ENCODE results near the gene ZNF335.

Gene ZNF335

DNA sequence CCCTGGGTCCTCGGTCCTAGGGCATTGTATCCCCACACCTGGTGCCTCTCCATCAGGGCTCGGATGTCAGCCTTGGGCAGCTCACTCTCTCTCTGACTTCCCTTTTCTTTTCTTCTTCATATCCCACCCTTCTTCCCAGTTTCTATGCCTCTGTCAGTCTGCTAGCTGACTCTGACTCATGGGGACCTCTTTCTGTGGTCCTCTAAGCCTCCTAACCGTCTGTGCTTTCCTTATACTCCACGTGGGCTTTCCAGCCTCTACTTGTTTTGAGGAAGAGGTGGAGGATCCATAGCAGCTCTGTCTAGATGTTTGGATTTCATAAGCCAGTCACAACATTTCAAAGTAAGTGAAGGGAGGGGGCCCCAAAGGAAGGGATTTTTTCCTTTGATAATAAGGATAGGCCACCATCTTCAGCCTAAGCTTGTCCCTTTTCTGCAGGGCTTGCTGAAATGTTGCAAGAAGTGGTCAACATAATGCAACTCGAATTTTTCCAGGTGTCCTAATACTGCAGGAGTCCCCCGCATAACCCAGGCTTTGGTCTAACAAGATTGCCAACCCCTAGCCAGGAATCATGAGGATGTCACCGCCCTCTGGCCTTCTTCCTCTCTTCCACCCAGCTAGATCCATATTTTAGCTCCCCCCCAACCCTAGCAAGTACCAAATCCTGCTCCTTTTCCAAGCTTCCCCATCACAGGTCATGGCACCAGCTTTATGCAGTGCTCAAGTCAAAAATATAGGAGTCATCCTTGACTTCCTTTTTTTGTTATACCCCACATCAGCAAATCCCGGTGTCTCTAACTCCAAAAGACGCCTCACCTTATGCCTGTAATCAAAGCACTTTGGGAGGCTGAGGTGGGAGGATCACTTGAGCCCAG lies 51.3 kb downstream of the ZNF335 start:
- WGBS, 2 experiments, result 87% methylated on average over 9 of the region's 9 CpGs
- Histone ChIP-seq H3K27me3 (ENCODE audit: control insufficient read depth, insufficient read depth, low read length, poor library complexity, severe bottlenecking) (no peaks in the 10 kb centered on the region), H3K4me3 (ENCODE audit: insufficient read depth, low read depth, low read length) (no peak overlapping the region), H3K4me1 (ENCODE audit: control insufficient read depth, insufficient read depth, low read length) (peaks cover 10% of the 10 kb centered on the region), H3K36me3 (ENCODE audit: control insufficient read depth, insufficient read depth, low read length) (no peaks in the 10 kb centered on the region), H3K27ac (ENCODE audit: insufficient read depth, low read depth, low read length, poor library complexity, severe bottlenecking) (no peak overlapping the region), H3K9me3 (ENCODE audit: control insufficient read depth, low read length) (no peaks in the 10 kb centered on the region)

GRCh38 chr20:45919542-45920399 lies 52.2 kb downstream of the ZNF335 start:
- no peak overlapping the region for H3K27ac ChIP-seq (ENCODE audit: insufficient read depth, low read depth, low read length, poor library complexity, severe bottlenecking)
- 72 to 77% methylated on average over 10 to 11 of the region's 11 CpGs for WGBS, 2 experiments

GRCh38 chr20:45918779-45919537 lies 53.0 kb downstream of the ZNF335 start:
- Histone ChIP-seq H3K4me1 (ENCODE audit: control insufficient read depth, insufficient read depth, low read length) (peaks cover 3% of the 10 kb centered on the region), H3K4me3 (ENCODE audit: insufficient read depth, low read depth, low read length) (no peak overlapping the region), H3K36me3 (ENCODE audit: control insufficient read depth, insufficient read depth, low read length) (no peaks in the 10 kb centered on the region), H3K27me3 (ENCODE audit: control insufficient read depth, insufficient read depth, low read length, poor library complexity, severe bottlenecking) (no peaks in the 10 kb centered on the region), H3K27ac (ENCODE audit: insufficient read depth, low read depth, low read length, poor library complexity, severe bottlenecking) (no peak overlapping the region), H3K9me3 (ENCODE audit: control insufficient read depth, low read length) (no peaks in the 10 kb centered on the region)
- WGBS, 2 experiments, result 94 to 96% methylated on average over 12 of the region's 12 CpGs

More at GRCh38 chr20:45919542-45920399, 52.2 kb downstream of the ZNF335 start:
- Histone ChIP-seq H3K9me3 (ENCODE audit: control insufficient read depth, low read length) (no peaks in the 10 kb centered on the region), H3K27me3 (ENCODE audit: control insufficient read depth, insufficient read depth, low read length, poor library complexity, severe bottlenecking) (no peaks in the 10 kb centered on the region), H3K36me3 (ENCODE audit: control insufficient read depth, insufficient read depth, low read length) (no peaks in the 10 kb centered on the region), H3K4me1 (ENCODE audit: control insufficient read depth, insufficient read depth, low read length) (peaks cover 3% of the 10 kb centered on the region), H3K4me3 (ENCODE audit: insufficient read depth, low read depth, low read length) (no peak overlapping the region)

- Histone ChIP-seq H3K4me1 (ENCODE audit: control insufficient read depth, insufficient read depth, low read length) (peaks cover 3% of the 10 kb centered on the region), H3K9me3 (ENCODE audit: control insufficient read depth, low read length) (no peaks in the 10 kb centered on the region), H3K4me3 (ENCODE audit: insufficient read depth, low read depth, low read length) (no peak overlapping the region), H3K36me3 (ENCODE audit: control insufficient read depth, insufficient read depth, low read length) (no peaks in the 10 kb centered on the region), H3K27me3 (ENCODE audit: control insufficient read depth, insufficient read depth, low read length, poor library complexity, severe bottlenecking) (no peaks in the 10 kb centered on the region), H3K27ac (ENCODE audit: insufficient read depth, low read depth, low read length, poor library complexity, severe bottlenecking) (no peak overlapping the region)
- WGBS, 2 experiments, result 91 to 93% methylated on average over 5 of the region's 5 CpGs
Observed at GRCh38 chr20:45918182-45918737, 53.7 kb downstream of the ZNF335 start.

GRCh38 chr20:45917790-45918141 lies 54.2 kb downstream of the ZNF335 start:
- Histone ChIP-seq H3K27ac (ENCODE audit: insufficient read depth, low read depth, low read length, poor library complexity, severe bottlenecking) (no peak overlapping the region), H3K9me3 (ENCODE audit: control insufficient read depth, low read length) (no peaks in the 10 kb centered on the region), H3K36me3 (ENCODE audit: control insufficient read depth, insufficient read depth, low read length) (no peaks in the 10 kb centered on the region), H3K27me3 (ENCODE audit: control insufficient read depth, insufficient read depth, low read length, poor library complexity, severe bottlenecking) (no peaks in the 10 kb centered on the region), H3K4me3 (ENCODE audit: insufficient read depth, low read depth, low read length) (no peak overlapping the region), H3K4me1 (ENCODE audit: control insufficient read depth, insufficient read depth, low read length) (peaks cover 3% of the 10 kb centered on the region)
- WGBS, 2 experiments, result 89 to 90% methylated on average over 5 of the region's 5 CpGs

- no peaks in the 10 kb centered on the region for H3K9me3 ChIP-seq (ENCODE audit: control insufficient read depth, low read length)
- no peak overlapping the region for H3K4me3 ChIP-seq (ENCODE audit: insufficient read depth, low read depth, low read length)
- WGBS, 2 experiments, result 86 to 91% methylated on average over 4 to 5 of the region's 5 CpGs
- H3K27ac ChIP-seq (ENCODE audit: insufficient read depth, low read depth, low read length, poor library complexity, severe bottlenecking), result no peak overlapping the region
- H3K27me3 ChIP-seq (ENCODE audit: control insufficient read depth, insufficient read depth, low read length, poor library complexity, severe bottlenecking), result no peaks in the 10 kb centered on the region
- H3K36me3 ChIP-seq (ENCODE audit: control insufficient read depth, insufficient read depth, low read length), result peaks cover 9% of the 10 kb centered on the region
- peaks cover 13% of the 10 kb centered on the region for H3K4me1 ChIP-seq (ENCODE audit: control insufficient read depth, insufficient read depth, low read length)
Observed at GRCh38 chr20:45913116-45913515, 58.9 kb downstream of the ZNF335 start.

GRCh38 chr20:45912344-45912682 lies 59.7 kb downstream of the ZNF335 start:
- Histone ChIP-seq H3K9me3 (ENCODE audit: control insufficient read depth, low read length) (no peaks in the 10 kb centered on the region), H3K36me3 (ENCODE audit: control insufficient read depth, insufficient read depth, low read length) (peaks cover 16% of the 10 kb centered on the region), H3K4me3 (ENCODE audit: insufficient read depth, low read depth, low read length) (peak overlapping the region; percentile 69), H3K27me3 (ENCODE audit: control insufficient read depth, insufficient read depth, low read length, poor library complexity, severe bottlenecking) (no peaks in the 10 kb centered on the region), H3K27ac (ENCODE audit: insufficient read depth, low read depth, low read length, poor library complexity, severe bottlenecking) (no peak overlapping the region), H3K4me1 (ENCODE audit: control insufficient read depth, insufficient read depth, low read length) (peaks cover 13% of the 10 kb centered on the region)
- WGBS, 2 experiments, result 39 to 41% methylated on average over 4 of the region's 4 CpGs

- H3K4me1 ChIP-seq (ENCODE audit: control insufficient read depth, insufficient read depth, low read length), result peaks cover 13% of the 10 kb centered on the region
- H3K27ac ChIP-seq (ENCODE audit: insufficient read depth, low read depth, low read length, poor library complexity, severe bottlenecking), result peak within 1 kb of the TSS; percentile 96
- 1% methylated on average over 58 of the region's 58 CpGs for WGBS, 2 experiments
- no peaks in the 10 kb centered on the region for H3K9me3 ChIP-seq (ENCODE audit: control insufficient read depth, low read length)
- peak within 1 kb of the TSS; percentile 69 for H3K4me3 ChIP-seq (ENCODE audit: insufficient read depth, low read depth, low read length)
- H3K27me3 ChIP-seq (ENCODE audit: control insufficient read depth, insufficient read depth, low read length, poor library complexity, severe bottlenecking), result no peaks in the 10 kb centered on the region
- H3K36me3 ChIP-seq (ENCODE audit: control insufficient read depth, insufficient read depth, low read length), result peaks cover 17% of the 10 kb centered on the region
Observed at GRCh38 chr20:45911486-45912343, 60.3 kb downstream of the ZNF335 start, which contains the start of gene PLTP. TSS of gene PLTP (minus strand) at chr20:45912155. CDS start at chr20:45911452, 703 bp downstream.

All from ectodermal cell (in vitro differentiated cells).